Breast epithelium (tissue), 4 donors: Measurements from ENCODE around the gene PEX5L. TPM values are rescaled to one million over a fixed set of nuclear protein-coding genes. Genes with fewer than 3 reads are reported as not detected.
"Not testable (repeated sequence)": the region's sequence is repeated elsewhere in the genome, so short reads cannot be mapped to it uniquely, and the experiment has no call there.

Experiments
- DNase-seq, 2 donors: peaks; one replicate each; pipeline ENCODE4 v3.0.0-alpha.2; 2019; ENCODE audit warnings: low spot score in 2 of 2
- H3K27ac ChIP-seq, 2 donors: fragments of 200-600 bp; sonication (generic) in 1 of 2; one replicate each; pipeline ENCODE4 v1.5.1; 2016 to 2019; ENCODE audit warnings: mild to moderate bottlenecking in 1 of 2
- H3K27me3 ChIP-seq, 2 donors: fragments of 200-600 bp; sonication (generic) in 1 of 2; one replicate each; pipeline versions ENCODE4 v1.5.1 to v1.6.0; 2017 to 2019; ENCODE audit warnings: control low read depth in 1 of 2, mild to moderate bottlenecking in 1 of 2
- H3K36me3 ChIP-seq: fragments of 200-600 bp; one replicate; pipeline ENCODE4 v1.5.1; 2019
- H3K4me1 ChIP-seq, 2 donors: fragments of 200-600 bp; sonication (generic); one replicate each; pipeline ENCODE4 v1.5.1; 2016 to 2019; ENCODE audit warnings: control low read depth in 1 of 2
- H3K4me3 ChIP-seq, 3 donors: fragments of 200-600 bp; sonication (generic); 1 replicate in 2 of 3; 2 replicates in 1 of 3; pipeline ENCODE4 v1.5.1; 2016 to 2019; ENCODE audit warnings: mild to moderate bottlenecking in 3 of 3, moderate library complexity in 2 of 3
- H3K9me3 ChIP-seq, 2 donors: fragments of 200-600 bp; sonication (generic) in 1 of 2; one replicate each; pipeline ENCODE4 v1.5.1; 2016 to 2019; ENCODE audit warnings: control low read depth in 1 of 2
- CTCF ChIP-seq, 3 donors: fragments of 450-650 bp; IDR thresholded peaks; one replicate each; pipeline ENCODE4 v1.5.1; 2016 to 2017; ENCODE audit warnings: antibody characterized with exemption in 3 of 3, mild to moderate bottlenecking in 3 of 3, moderate library complexity in 3 of 3
- POLR2A ChIP-seq: fragments of 450-650 bp; IDR thresholded peaks from one replicate; pipeline ENCODE4 v1.6.1; 2016; ENCODE audit warnings: antibody characterized with exemption, mild to moderate bottlenecking, moderate library complexity
- POLR2AphosphoS5 ChIP-seq, 3 donors: sonication (generic); formaldehyde crosslinking; IDR thresholded peaks; one replicate each; pipeline ENCODE4 v1.6.1; 2017; ENCODE audit warnings: antibody characterized with exemption in 3 of 3
- intact Hi-C: fragments of 100-400 bp; cut with DNase I; formaldehyde crosslinking; loops from one replicate; pipeline ENCODE4 v1.15.1; 2023; ENCODE audit warnings: low total_unique reads
- total RNA-seq, 3 donors: library from RNA; depleted of rRNA; stranded (reverse); fragments of >200 nt; gene quantifications; one replicate each; pipeline ENCODE4 v1.1.0, GENCODE V29; 2016

The PEX5L gene
- total RNA-seq, 3 donors from 2014 or later, result 0.48 to 3.3 (median 1.6) TPM

GRCh38 chr3:180017846-180018245 lies 18.9 kb downstream of the PEX5L start:
- no peaks in the 10 kb centered on the region for H3K9me3 ChIP-seq
- H3K27me3 ChIP-seq, result no peaks in the 10 kb centered on the region
- intact Hi-C loops, result no loop called here
- H3K4me1 ChIP-seq, result no peaks in the 10 kb centered on the region
- TF ChIP-seq POLR2A, result no peak
- no peak overlapping the region for H3K4me3 ChIP-seq
- no peaks in the 10 kb centered on the region for H3K36me3 ChIP-seq
- no peak for DNase-seq
- H3K27ac ChIP-seq, result no peak overlapping the region

- H3K9me3 ChIP-seq, result peaks cover 17 to 21% of the 10 kb centered on the region in 2 donors
- H3K4me1 ChIP-seq, result no peaks in the 10 kb centered on the region
- H3K27me3 ChIP-seq, result no peaks in the 10 kb centered on the region
- H3K4me3 ChIP-seq, result no peak overlapping the region
- H3K36me3 ChIP-seq, result no peaks in the 10 kb centered on the region
- DNase-seq, result no peak
- intact Hi-C loops, result no loop called here
- no peak overlapping the region for H3K27ac ChIP-seq
- TF ChIP-seq POLR2AphosphoS5 (IDR thresholded peaks at IDR 0.05) (no peak), POLR2A (no peak), CTCF (IDR thresholded peaks at IDR 0.05) (no peak)
These were observed 24.8 kb downstream of the PEX5L start for GRCh38 chr3:180011927-180012326.

GRCh38 chr3:180008318-180008717 lies 28.4 kb downstream of the PEX5L start:
- H3K36me3 ChIP-seq, H3K27me3 ChIP-seq, H3K4me1 ChIP-seq, intact Hi-C loops, H3K4me3 ChIP-seq, H3K27ac ChIP-seq, DNase-seq: not testable (repeated sequence)
- peaks cover 17 to 25% of the 10 kb centered on the region in 2 donors for H3K9me3 ChIP-seq

GRCh38 chr3:180004542-180004941 lies 32.2 kb downstream of the PEX5L start:
- Histone ChIP-seq H3K4me1 (no peaks in the 10 kb centered on the region), H3K27me3 (no peaks in the 10 kb centered on the region), H3K4me3 (no peak overlapping the region), H3K36me3 (no peaks in the 10 kb centered on the region), H3K27ac (no peak overlapping the region), H3K9me3 (peaks cover 17 to 25% of the 10 kb centered on the region in 2 donors)
- no peak for TF ChIP-seq POLR2A
- no peak for TF ChIP-seq POLR2AphosphoS5 (IDR thresholded peaks at IDR 0.05)
- TF ChIP-seq CTCF (IDR thresholded peaks at IDR 0.05), result no peak
- DNase-seq, result no peak
- intact Hi-C loops, result no loop called here

GRCh38 chr3:180002006-180002405 lies 34.7 kb downstream of the PEX5L start:
- TF ChIP-seq POLR2A (no peak), CTCF (IDR thresholded peaks at IDR 0.05) (no peak), POLR2AphosphoS5 (IDR thresholded peaks at IDR 0.05) (no peak)
- H3K27ac ChIP-seq, result no peak overlapping the region
- no peaks in the 10 kb centered on the region for H3K27me3 ChIP-seq
- H3K4me3 ChIP-seq, result no peak overlapping the region
- no peaks in the 10 kb centered on the region for H3K4me1 ChIP-seq
- intact Hi-C loops, result no loop called here
- H3K9me3 ChIP-seq, result peaks cover under 1 to 4% of the 10 kb centered on the region in 2 donors
- DNase-seq, result no peak
- no peaks in the 10 kb centered on the region for H3K36me3 ChIP-seq

GRCh38 chr3:180000500-180000899 lies 36.2 kb downstream of the PEX5L start:
- H3K27ac ChIP-seq, result no peak overlapping the region
- intact Hi-C loops, result no loop called here
- no peaks in the 10 kb centered on the region for H3K4me1 ChIP-seq
- H3K4me3 ChIP-seq, result no peak overlapping the region
- no peaks in the 10 kb centered on the region for H3K27me3 ChIP-seq
- no peaks in the 10 kb centered on the region for H3K36me3 ChIP-seq
- peaks cover 0 to 5% of the 10 kb centered on the region in 2 donors for H3K9me3 ChIP-seq
- DNase-seq, result no peak
- TF ChIP-seq POLR2A, result no peak
- TF ChIP-seq CTCF (IDR thresholded peaks at IDR 0.05), result no peak
- TF ChIP-seq POLR2AphosphoS5 (IDR thresholded peaks at IDR 0.05), result no peak
